PC-9 (cell line): ENCODE measurements around the gene DECR2.

ENCODE experiments used
- EZH2 ChIP-seq: fragments of 200-600 bp; sonication (generic); IDR thresholded peaks from 2 replicates; pipeline ENCODE4 v1.8.0; 2017; ENCODE audit warnings: antibody characterized with exemption, low read depth
- TF ChIP-seq, protein P1 (sequence below): fragments of 200-600 bp; sonication (generic); conservative IDR thresholded peaks from 2 replicates; pipeline ENCODE4 v1.6.1; 2017; ENCODE audit warnings: mixed run types, antibody characterized with exemption, mild to moderate bottlenecking, moderate library complexity

- TF ChIP-seq, protein P1, sequence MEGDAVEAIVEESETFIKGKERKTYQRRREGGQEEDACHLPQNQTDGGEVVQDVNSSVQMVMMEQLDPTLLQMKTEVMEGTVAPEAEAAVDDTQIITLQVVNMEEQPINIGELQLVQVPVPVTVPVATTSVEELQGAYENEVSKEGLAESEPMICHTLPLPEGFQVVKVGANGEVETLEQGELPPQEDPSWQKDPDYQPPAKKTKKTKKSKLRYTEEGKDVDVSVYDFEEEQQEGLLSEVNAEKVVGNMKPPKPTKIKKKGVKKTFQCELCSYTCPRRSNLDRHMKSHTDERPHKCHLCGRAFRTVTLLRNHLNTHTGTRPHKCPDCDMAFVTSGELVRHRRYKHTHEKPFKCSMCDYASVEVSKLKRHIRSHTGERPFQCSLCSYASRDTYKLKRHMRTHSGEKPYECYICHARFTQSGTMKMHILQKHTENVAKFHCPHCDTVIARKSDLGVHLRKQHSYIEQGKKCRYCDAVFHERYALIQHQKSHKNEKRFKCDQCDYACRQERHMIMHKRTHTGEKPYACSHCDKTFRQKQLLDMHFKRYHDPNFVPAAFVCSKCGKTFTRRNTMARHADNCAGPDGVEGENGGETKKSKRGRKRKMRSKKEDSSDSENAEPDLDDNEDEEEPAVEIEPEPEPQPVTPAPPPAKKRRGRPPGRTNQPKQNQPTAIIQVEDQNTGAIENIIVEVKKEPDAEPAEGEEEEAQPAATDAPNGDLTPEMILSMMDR, result no peak
- TF ChIP-seq EZH2, result no peak
Measured at GRCh38 chr16:359067-359763, 42.5 kb upstream of the DECR2 start.
